Hindlimb muscle (tissue), 1 donor: ENCODE measurements around the gene TCF4. TPM values are rescaled to one million over a fixed set of nuclear protein-coding genes. Genes with fewer than 3 reads are reported as not detected.

Experiments used
- DNase-seq: peaks from one replicate; pipeline ENCODE4 v3.0.0-alpha.2; 2013
- polyA plus RNA-seq: library from polyadenylated mRNA; unstranded; fragments of 120-200 nt; gene quantifications from one replicate; pipeline ENCODE4 v1.2.1, GENCODE V29; 2013; ENCODE audit not compliant: insufficient read length

TCF4 gene
- polyA plus RNA-seq, 1 donor = 105 TPM

GRCh38 chr18:55286257-55286825 is 301.7 kb downstream of the TCF4 start:
- no peak for DNase-seq

GRCh38 chr18:55284614-55285013 is 303.4 kb downstream of the TCF4 start:
- DNase-seq = no peak

- no peak for DNase-seq
Measured at GRCh38 chr18:55283309-55283708, 304.7 kb downstream of the TCF4 start.

- DNase-seq = no peak
Measured at GRCh38 chr18:55280503-55280902, 307.5 kb downstream of the TCF4 start.

- DNase-seq = no peak
Measured at GRCh38 chr18:55275039-55275901, 312.7 kb downstream of the TCF4 start.

GRCh38 chr18:55272510-55273243 is 315.3 kb downstream of the TCF4 start:
- DNase-seq = no peak

- DNase-seq = no peak
Measured at GRCh38 chr18:55269622-55270021, 318.4 kb downstream of the TCF4 start.

- no peak for DNase-seq
Measured at GRCh38 chr18:55268628-55269275, 319.2 kb downstream of the TCF4 start.

- DNase-seq = no peak
Measured at GRCh38 chr18:55268151-55268601, 319.8 kb downstream of the TCF4 start.

- no peak for DNase-seq
Measured at GRCh38 chr18:55266981-55267380, 321.0 kb downstream of the TCF4 start.

GRCh38 chr18:55265984-55266383 is 322.0 kb downstream of the TCF4 start:
- no peak for DNase-seq

- DNase-seq = no peak
Measured at GRCh38 chr18:55265130-55265675, 322.8 kb downstream of the TCF4 start.

GRCh38 chr18:55264108-55264507 is 323.9 kb downstream of the TCF4 start:
- DNase-seq = no peak

GRCh38 chr18:55262021-55262560 is 325.9 kb downstream of the TCF4 start:
- DNase-seq = no peak

GRCh38 chr18:55261253-55261652 is 326.7 kb downstream of the TCF4 start:
- DNase-seq = no peak

- DNase-seq = no peak
Measured at GRCh38 chr18:55258088-55258487, 329.9 kb downstream of the TCF4 start.

- no peak for DNase-seq
Measured at GRCh38 chr18:55256929-55257289, 331.1 kb downstream of the TCF4 start.

GRCh38 chr18:55256226-55256928 is 331.6 kb downstream of the TCF4 start:
- DNase-seq = no peak

- DNase-seq = no peak
Measured at GRCh38 chr18:55253814-55254213, 334.2 kb downstream of the TCF4 start.

- DNase-seq = no peak
Measured at GRCh38 chr18:55252901-55253300, 335.1 kb downstream of the TCF4 start.

GRCh38 chr18:55252053-55252675 is 335.8 kb downstream of the TCF4 start:
- no peak for DNase-seq
